A673 (cell line): ENCODE data around the gene FBXW8. TPM values are rescaled to one million over a fixed set of nuclear protein-coding genes. Genes with fewer than 3 reads are reported as not detected.

Experiments
- BruUV-seq: library from RNA; stranded (reverse); fragments of 400-500 nt; replicated peaks from 2 replicates; lab custom pipeline; 2021; lab: Mats Ljungman, UMichigan
- CTCF ChIA-PET: fragments of 300-600 bp; sonication (Branson Sonifier 250); formaldehyde crosslinking; loops from one replicate; lab custom pipeline; 2022; ENCODE audit warnings: antibody characterized with exemption; lab: Charles Lee
- POLR2A ChIA-PET: fragments of 300-600 bp; sonication (Branson Sonifier 250); formaldehyde crosslinking; loops from one replicate; lab custom pipeline; 2022; ENCODE audit warnings: antibody characterized with exemption; ENCODE audit not compliant: low non-redundant PET; lab: Charles Lee
- DNase-seq: peaks from one replicate; pipeline ENCODE4 v3.0.0-alpha.2; 2015; ENCODE audit warnings: low spot score
- H3K27ac ChIP-seq: fragments of 200-600 bp; sonication (generic); 2 replicates; pipeline ENCODE4 v1.5.1; 2016; ENCODE audit warnings: mixed run types, low read depth, mild to moderate bottlenecking, mixed read lengths, antibody characterized with exemption, low read length; ENCODE audit not compliant: poor library complexity, severe bottlenecking
- H3K27me3 ChIP-seq: fragments of 200-600 bp; sonication (generic); replicated peaks from 2 replicates; pipeline ENCODE4 v1.6.1; 2017; ENCODE audit warnings: mixed run types, low read depth, mild to moderate bottlenecking, mixed read lengths, antibody characterized with exemption, low read length; ENCODE audit not compliant: insufficient read depth, poor library complexity
- H3K36me3 ChIP-seq: fragments of 200-600 bp; sonication (generic); 2 replicates; pipeline ENCODE4 v1.6.1; 2016; ENCODE audit warnings: mixed run types, mild to moderate bottlenecking, mixed read lengths, antibody characterized with exemption, low read length; ENCODE audit not compliant: insufficient read depth, poor library complexity, severe bottlenecking
- H3K4me1 ChIP-seq: fragments of 200-600 bp; sonication (generic); 2 replicates; pipeline ENCODE4 v1.6.1; 2017; ENCODE audit warnings: mixed run types, mild to moderate bottlenecking, mixed read lengths, antibody characterized with exemption, low read length; ENCODE audit not compliant: insufficient read depth, poor library complexity, severe bottlenecking
- H3K4me3 ChIP-seq: fragments of 200-600 bp; sonication (generic); 2 replicates; pipeline ENCODE4 v1.5.1; 2016; ENCODE audit warnings: low read depth, mixed run types, mild to moderate bottlenecking, mixed read lengths, low read length; ENCODE audit not compliant: poor library complexity, severe bottlenecking
- H3K9me3 ChIP-seq: fragments of 200-600 bp; sonication (generic); 2 replicates; pipeline ENCODE4 v1.6.1; 2016; ENCODE audit warnings: mixed run types, low read depth, mild to moderate bottlenecking, mixed read lengths, antibody characterized with exemption, low read length; ENCODE audit not compliant: poor library complexity, severe bottlenecking
- EZH2 ChIP-seq: fragments of 200-600 bp; sonication (generic); IDR thresholded peaks from 2 replicates; pipeline ENCODE4 v1.6.1; 2017; ENCODE audit warnings: borderline replicate concordance, low read depth, mild to moderate bottlenecking, mixed read lengths, antibody characterized with exemption, low read length; ENCODE audit not compliant: poor library complexity, severe bottlenecking
- intact Hi-C: fragments of 100-400 bp; cut with micrococcal nuclease; formaldehyde crosslinking; loops from one replicate; pipeline ENCODE4 v1.10.0; 2022; ENCODE audit not compliant: unreplicated experiment
- total RNA-seq: library from RNA; stranded (reverse); gene quantifications from 2 replicates; pipeline ENCODE4 v1.2.3, GENCODE V29; 2021
- TF ChIP-seq, protein P1 (sequence below): fragments of 300-800, 200-600 bp; sonication (generic); conservative IDR thresholded peaks from 2 replicates; pipeline ENCODE4 v1.5.1; 2017; ENCODE audit warnings: low read depth, mild to moderate bottlenecking, antibody characterized with exemption, low read length, moderate library complexity, mixed read lengths

Gene FBXW8
- total RNA-seq, 1 experiment from 2014 or later = 14.8 TPM

GRCh38 chr12:116928504-116928903 is 17.8 kb downstream of the FBXW8 start:
- H3K27ac ChIP-seq = no peak overlapping the region
- no peak overlapping the region for H3K4me3 ChIP-seq
- no peak for TF ChIP-seq EZH2
- TF ChIP-seq, protein P1, sequence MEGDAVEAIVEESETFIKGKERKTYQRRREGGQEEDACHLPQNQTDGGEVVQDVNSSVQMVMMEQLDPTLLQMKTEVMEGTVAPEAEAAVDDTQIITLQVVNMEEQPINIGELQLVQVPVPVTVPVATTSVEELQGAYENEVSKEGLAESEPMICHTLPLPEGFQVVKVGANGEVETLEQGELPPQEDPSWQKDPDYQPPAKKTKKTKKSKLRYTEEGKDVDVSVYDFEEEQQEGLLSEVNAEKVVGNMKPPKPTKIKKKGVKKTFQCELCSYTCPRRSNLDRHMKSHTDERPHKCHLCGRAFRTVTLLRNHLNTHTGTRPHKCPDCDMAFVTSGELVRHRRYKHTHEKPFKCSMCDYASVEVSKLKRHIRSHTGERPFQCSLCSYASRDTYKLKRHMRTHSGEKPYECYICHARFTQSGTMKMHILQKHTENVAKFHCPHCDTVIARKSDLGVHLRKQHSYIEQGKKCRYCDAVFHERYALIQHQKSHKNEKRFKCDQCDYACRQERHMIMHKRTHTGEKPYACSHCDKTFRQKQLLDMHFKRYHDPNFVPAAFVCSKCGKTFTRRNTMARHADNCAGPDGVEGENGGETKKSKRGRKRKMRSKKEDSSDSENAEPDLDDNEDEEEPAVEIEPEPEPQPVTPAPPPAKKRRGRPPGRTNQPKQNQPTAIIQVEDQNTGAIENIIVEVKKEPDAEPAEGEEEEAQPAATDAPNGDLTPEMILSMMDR = no peak
- H3K36me3 ChIP-seq = peaks cover 12% of the 10 kb centered on the region
- no peaks in the 10 kb centered on the region for H3K27me3 ChIP-seq
- no TSS peak for BruUV-seq
- CTCF ChIA-PET = no interaction called here
- intact Hi-C loops = no loop called here
- H3K9me3 ChIP-seq = no peaks in the 10 kb centered on the region
- POLR2A ChIA-PET = no interaction called here
- peaks cover 20% of the 10 kb centered on the region for H3K4me1 ChIP-seq
- no peak for DNase-seq

GRCh38 chr12:116929885-116930284 is 19.1 kb downstream of the FBXW8 start:
- intact Hi-C loops = no loop called here
- no peaks in the 10 kb centered on the region for H3K9me3 ChIP-seq
- H3K36me3 ChIP-seq = peaks cover 12% of the 10 kb centered on the region
- ChIA-PET CTCF (no interaction called here), POLR2A (no interaction called here)
- H3K4me3 ChIP-seq = no peak overlapping the region
- DNase-seq = no peak
- no peaks in the 10 kb centered on the region for H3K27me3 ChIP-seq
- TF ChIP-seq EZH2 = no peak
- TF ChIP-seq, protein P1 = no peak
- no TSS peak for BruUV-seq
- no peak overlapping the region for H3K27ac ChIP-seq
- H3K4me1 ChIP-seq = peaks cover 33% of the 10 kb centered on the region

GRCh38 chr12:116931665-116932064 is 20.9 kb downstream of the FBXW8 start:
- Histone ChIP-seq H3K4me1 (peaks cover 25% of the 10 kb centered on the region), H3K27ac (no peak overlapping the region), H3K27me3 (no peaks in the 10 kb centered on the region), H3K9me3 (no peaks in the 10 kb centered on the region), H3K36me3 (peaks cover 12% of the 10 kb centered on the region), H3K4me3 (no peak overlapping the region)
- ChIA-PET POLR2A (no interaction called here), CTCF (no interaction called here)
- TF ChIP-seq EZH2 = no peak
- TF ChIP-seq, protein P1 = no peak
- intact Hi-C loops = no loop called here
- no TSS peak for BruUV-seq
- peak; percentile 22 for DNase-seq
